ENCODE data around the gene CHI3L1.

The CHI3L1 gene

GRCh38 chr1:203200916-203201315, 14.4 kb upstream of the CHI3L1 start:
- H3K27me3 ChIP-seq (ENCODE audit: low read length): no peaks in the 10 kb centered on the region
- no peak overlapping the region for H3K9ac ChIP-seq (ENCODE audit: low read length)
- TF ChIP-seq CTCF (IDR thresholded peaks at IDR 0.05; ENCODE audit: insufficient read depth, low read length, poor library complexity, severe bottlenecking): no peak
- TF ChIP-seq EZH2phosphoT487 (conservative IDR thresholded peaks at IDR 0.05; ENCODE audit: low read length): no peak
- H3F3A ChIP-seq (ENCODE audit: insufficient read depth): no peaks in the 10 kb centered on the region
- no peak overlapping the region for H3K4me2 ChIP-seq (ENCODE audit: low read depth, low read length, poor library complexity, severe bottlenecking)
- no peaks in the 10 kb centered on the region for H3K36me3 ChIP-seq (ENCODE audit: low read length)
- H2AFZ ChIP-seq (ENCODE audit: low read depth, low read length, severe bottlenecking): no peak overlapping the region
- no peaks in the 10 kb centered on the region for H3K79me2 ChIP-seq (ENCODE audit: insufficient read depth, low read length)
- no peak overlapping the region for H3K27ac ChIP-seq (ENCODE audit: low read depth, low read length)
- H3K4me3 ChIP-seq (ENCODE audit: insufficient read depth, low read length, poor library complexity, severe bottlenecking): no peak overlapping the region
- no peaks in the 10 kb centered on the region for H3K9me3 ChIP-seq (ENCODE audit: insufficient read depth, low read length)
- no peaks in the 10 kb centered on the region for H3K9me2 ChIP-seq (replicated peaks; ENCODE audit: insufficient read depth, low read length)
- no peaks in the 10 kb centered on the region for H4K20me1 ChIP-seq (ENCODE audit: low read depth, low read length)

GRCh38 chr1:203199816-203200571, 13.5 kb upstream of the CHI3L1 start:
- Histone ChIP-seq H4K20me1 (ENCODE audit: low read depth, low read length) (no peaks in the 10 kb centered on the region), H3K27ac (ENCODE audit: low read depth, low read length) (no peak overlapping the region), H3F3A (ENCODE audit: insufficient read depth) (no peaks in the 10 kb centered on the region), H3K4me2 (ENCODE audit: low read depth, low read length, poor library complexity, severe bottlenecking) (no peak overlapping the region), H3K79me2 (ENCODE audit: insufficient read depth, low read length) (no peaks in the 10 kb centered on the region), H3K9ac (ENCODE audit: low read length) (no peak overlapping the region), H2AFZ (ENCODE audit: low read depth, low read length, severe bottlenecking) (no peak overlapping the region), H3K27me3 (ENCODE audit: low read length) (no peaks in the 10 kb centered on the region), H3K9me2 (replicated peaks; ENCODE audit: insufficient read depth, low read length) (no peaks in the 10 kb centered on the region), H3K4me3 (ENCODE audit: insufficient read depth, low read length, poor library complexity, severe bottlenecking) (no peak overlapping the region), H3K9me3 (ENCODE audit: insufficient read depth, low read length) (no peaks in the 10 kb centered on the region), H3K36me3 (ENCODE audit: low read length) (no peaks in the 10 kb centered on the region)
- TF ChIP-seq CTCF (IDR thresholded peaks at IDR 0.05; ENCODE audit: insufficient read depth, low read length, poor library complexity, severe bottlenecking): no peak
- no peak for TF ChIP-seq EZH2phosphoT487 (conservative IDR thresholded peaks at IDR 0.05; ENCODE audit: low read length)

GRCh38 chr1:203199481-203199815, 12.9 kb upstream of the CHI3L1 start:
- H3K4me2 ChIP-seq (ENCODE audit: low read depth, low read length, poor library complexity, severe bottlenecking): no peak overlapping the region
- H3K27me3 ChIP-seq (ENCODE audit: low read length): no peaks in the 10 kb centered on the region
- H3K27ac ChIP-seq (ENCODE audit: low read depth, low read length): no peak overlapping the region
- TF ChIP-seq EZH2phosphoT487 (conservative IDR thresholded peaks at IDR 0.05; ENCODE audit: low read length): no peak
- TF ChIP-seq CTCF (IDR thresholded peaks at IDR 0.05; ENCODE audit: insufficient read depth, low read length, poor library complexity, severe bottlenecking): no peak
- H3K9ac ChIP-seq (ENCODE audit: low read length): no peak overlapping the region
- H3K36me3 ChIP-seq (ENCODE audit: low read length): no peaks in the 10 kb centered on the region
- H3K9me2 ChIP-seq (replicated peaks; ENCODE audit: insufficient read depth, low read length): no peaks in the 10 kb centered on the region
- H4K20me1 ChIP-seq (ENCODE audit: low read depth, low read length): no peaks in the 10 kb centered on the region
- no peak overlapping the region for H2AFZ ChIP-seq (ENCODE audit: low read depth, low read length, severe bottlenecking)
- no peak overlapping the region for H3K4me3 ChIP-seq (ENCODE audit: insufficient read depth, low read length, poor library complexity, severe bottlenecking)
- H3K79me2 ChIP-seq (ENCODE audit: insufficient read depth, low read length): no peaks in the 10 kb centered on the region
- H3K9me3 ChIP-seq (ENCODE audit: insufficient read depth, low read length): no peaks in the 10 kb centered on the region
- H3F3A ChIP-seq (ENCODE audit: insufficient read depth): no peaks in the 10 kb centered on the region

Measured in SU-DHL-6 (cell line).